Activated CD4-positive, alpha-beta T cell treated with anti-CD3 and anti-CD28 coated beads, Interleukin-2, amount 50 U/mL, for 1 hour (primary cell): ENCODE measurements around the gene ZSCAN23.
"Not testable (repeated sequence)": the region's sequence is repeated elsewhere in the genome, so short reads cannot be mapped to it uniquely, and the experiment has no call there.

Source experiments
- DNase-seq: peaks from one replicate; pipeline ENCODE4 v3.0.0-alpha.2; 2020

Gene ZSCAN23

GRCh38 chr6:28443112-28443773, at the start of gene ZSCAN23:
Gene ZSCAN23 (minus strand): TSS chr6:28443491. CDS start chr6:28436266, 7,225 bp downstream.
- peak; percentile 82 for DNase-seq

DNA sequence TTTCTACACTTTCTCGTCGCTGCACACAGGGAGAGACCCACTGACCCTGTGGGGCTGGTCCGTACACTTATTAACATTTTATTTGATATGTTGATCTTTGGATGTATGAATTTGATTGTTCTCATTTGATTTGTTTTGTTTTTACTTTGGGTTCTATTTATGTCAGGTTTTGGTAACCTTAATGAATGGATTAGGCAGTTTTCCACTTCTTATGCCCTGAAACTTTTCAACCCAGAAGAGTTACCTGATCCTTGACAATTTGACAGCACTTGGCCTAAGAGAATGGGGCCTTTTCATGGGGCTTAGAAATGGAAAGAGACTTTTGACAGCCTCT, 48.7 kb upstream of the ZSCAN23 start:
- no peak for DNase-seq

GRCh38 chr6:28490205-28490890, 47.1 kb upstream of the ZSCAN23 start:
- DNase-seq: no peak

- DNase-seq: peak; percentile 17
These were observed 46.3 kb upstream of the ZSCAN23 start for GRCh38 chr6:28489366-28490204.

- no peak for DNase-seq
These were observed 45.6 kb upstream of the ZSCAN23 start for GRCh38 chr6:28488916-28489365.

DNA sequence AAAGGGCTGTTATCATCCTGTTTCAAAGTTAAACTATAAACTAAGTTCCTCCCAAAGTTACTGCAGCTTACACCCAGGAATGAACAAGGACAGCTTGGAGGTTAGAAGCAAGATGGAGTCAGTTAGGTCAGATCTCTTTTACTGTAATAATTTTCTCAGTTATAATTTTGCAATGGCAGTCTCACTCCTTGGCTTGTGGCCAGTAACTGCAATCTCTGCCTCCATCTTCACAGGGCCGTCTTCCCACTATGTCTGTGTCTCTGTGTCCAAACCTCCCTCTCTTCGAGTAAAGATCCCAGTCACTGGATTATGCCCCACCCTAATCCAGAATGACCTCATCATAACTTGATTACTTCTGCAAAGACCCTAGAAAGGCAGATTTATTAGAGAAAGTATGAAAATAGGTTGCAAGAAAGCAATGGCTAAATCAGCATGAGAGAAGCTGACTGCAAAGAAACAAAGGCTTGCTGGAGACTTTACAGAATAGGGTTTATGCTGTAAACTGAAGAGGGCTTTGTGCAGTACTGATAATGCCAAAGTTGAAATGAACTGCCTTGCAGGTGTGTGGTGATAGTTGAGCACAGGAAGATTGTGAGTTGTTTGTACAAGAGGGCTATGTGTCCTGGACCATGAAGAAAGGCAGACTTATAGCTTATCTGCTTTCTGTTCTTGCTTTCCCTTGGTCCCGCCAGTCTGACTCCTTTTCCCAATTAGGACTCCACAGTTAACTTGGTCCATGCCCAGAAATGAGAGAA, 43.9 kb upstream of the ZSCAN23 start:
- no peak for DNase-seq

DNA sequence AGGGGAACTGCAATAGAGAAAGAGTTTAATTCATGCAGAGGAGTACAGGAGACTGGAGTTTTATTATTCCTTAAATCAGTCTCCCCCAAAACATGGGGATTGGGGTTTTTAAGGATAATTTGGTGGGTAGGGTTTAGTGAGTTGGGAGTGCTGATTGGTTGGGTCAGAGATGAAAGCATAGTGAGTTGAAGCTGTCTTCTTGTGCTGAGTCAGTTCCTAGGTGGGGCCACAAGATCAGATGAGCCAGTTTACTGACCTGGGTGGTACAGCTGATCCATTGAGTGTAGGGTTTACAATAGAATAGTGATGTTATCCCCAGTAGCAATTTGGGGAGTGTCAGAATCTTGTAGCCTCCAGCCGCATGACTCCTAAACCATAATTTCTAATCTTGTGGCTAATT, 43.2 kb upstream of the ZSCAN23 start:
- no peak for DNase-seq

- no peak for DNase-seq
These were observed 42.2 kb upstream of the ZSCAN23 start for GRCh38 chr6:28485482-28485881.

- no peak for DNase-seq
These were observed 37.1 kb upstream of the ZSCAN23 start for GRCh38 chr6:28480253-28480932.

- no peak for DNase-seq
These were observed 35.2 kb upstream of the ZSCAN23 start for GRCh38 chr6:28478518-28478917.

DNA sequence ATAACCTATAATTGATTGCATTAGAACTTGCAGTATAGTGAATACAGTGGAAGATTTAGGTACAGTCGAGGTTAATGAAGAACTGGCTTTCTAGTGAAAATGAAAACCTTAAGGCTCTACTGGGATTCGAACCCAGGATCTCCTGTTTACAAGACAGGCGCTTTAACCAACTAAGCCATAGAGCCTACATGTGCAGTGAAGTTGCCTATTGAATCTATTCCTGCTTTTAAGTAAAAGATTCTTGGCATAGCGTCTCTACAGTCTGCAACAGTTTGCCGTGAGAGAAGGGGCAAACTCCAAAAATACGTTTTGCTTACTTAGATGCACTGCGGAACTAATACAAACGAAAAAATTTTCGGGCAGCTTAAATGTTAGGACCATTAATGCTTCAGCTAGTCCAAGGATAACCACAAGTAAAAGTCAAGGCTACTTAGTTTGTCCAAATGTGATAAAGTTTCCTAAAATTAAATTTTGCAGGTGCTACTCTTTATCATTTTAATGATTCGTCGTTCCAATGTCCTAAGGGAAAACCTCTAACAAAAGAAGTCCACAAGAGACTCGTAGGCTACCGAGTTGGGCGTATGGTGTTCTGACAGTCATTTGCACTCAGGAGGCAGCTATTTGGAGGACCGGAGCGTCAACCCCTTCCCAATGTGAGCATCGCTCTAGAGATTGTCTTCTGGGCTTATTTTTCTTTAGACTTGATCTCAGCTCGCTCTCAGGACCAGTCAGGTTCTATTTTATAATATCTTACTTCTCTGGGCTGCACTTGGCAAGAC, 31.3 kb upstream of the ZSCAN23 start:
- no peak for DNase-seq

GRCh38 chr6:28469153-28469745, 26.0 kb upstream of the ZSCAN23 start:
- DNase-seq: not testable (repeated sequence)

- no peak for DNase-seq
These were observed 24.8 kb upstream of the ZSCAN23 start for GRCh38 chr6:28468056-28468455.

- DNase-seq: no peak
These were observed 19.1 kb upstream of the ZSCAN23 start for GRCh38 chr6:28462401-28462800.

- DNase-seq: no peak
These were observed 15.3 kb upstream of the ZSCAN23 start for GRCh38 chr6:28458568-28458967.

GRCh38 chr6:28449056-28449455, 5.8 kb upstream of the ZSCAN23 start:
- DNase-seq: no peak

GRCh38 chr6:28447512-28447906, 4.2 kb upstream of the ZSCAN23 start:
- not testable (repeated sequence) for DNase-seq

DNA sequence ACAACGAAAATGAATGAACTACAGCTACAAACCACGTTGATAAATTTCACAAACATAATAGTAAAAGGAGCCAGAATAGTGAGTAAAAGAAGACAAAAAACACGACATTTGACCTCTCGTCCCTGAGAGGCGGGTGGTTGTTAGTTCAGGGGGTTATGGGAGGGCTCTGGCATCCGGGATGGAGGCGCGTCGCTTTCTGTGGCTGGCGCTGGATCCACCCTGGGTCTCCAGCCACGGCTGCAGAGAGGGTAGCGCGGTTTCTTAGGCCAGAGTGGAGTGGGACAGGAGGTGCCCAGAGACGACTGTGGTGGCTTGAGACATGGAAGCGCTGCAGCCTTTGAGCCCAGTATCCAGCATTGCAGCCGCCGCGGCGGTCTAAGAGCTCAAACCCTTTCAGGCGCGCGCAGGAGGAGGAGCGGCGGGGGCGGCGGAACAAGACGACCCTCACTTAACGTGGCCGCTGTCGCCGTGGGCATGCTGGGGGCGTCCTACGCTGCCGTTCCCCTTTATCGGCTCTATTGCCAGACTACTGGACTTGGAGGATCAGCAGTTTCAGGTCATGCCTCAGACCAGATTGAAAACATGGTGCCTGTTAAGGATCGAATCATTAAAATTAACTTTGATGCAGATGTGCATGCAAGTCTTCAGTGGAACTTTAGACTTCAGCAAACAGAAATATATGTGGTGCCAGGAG, 3.7 kb upstream of the ZSCAN23 start:
- no peak for DNase-seq

GRCh38 chr6:28444759-28445158, 1.5 kb upstream of the ZSCAN23 start:
- DNase-seq: not testable (repeated sequence)

GRCh38 chr6:28442586-28442985, 705 bp downstream of the ZSCAN23 start:
- no peak for DNase-seq

DNA sequence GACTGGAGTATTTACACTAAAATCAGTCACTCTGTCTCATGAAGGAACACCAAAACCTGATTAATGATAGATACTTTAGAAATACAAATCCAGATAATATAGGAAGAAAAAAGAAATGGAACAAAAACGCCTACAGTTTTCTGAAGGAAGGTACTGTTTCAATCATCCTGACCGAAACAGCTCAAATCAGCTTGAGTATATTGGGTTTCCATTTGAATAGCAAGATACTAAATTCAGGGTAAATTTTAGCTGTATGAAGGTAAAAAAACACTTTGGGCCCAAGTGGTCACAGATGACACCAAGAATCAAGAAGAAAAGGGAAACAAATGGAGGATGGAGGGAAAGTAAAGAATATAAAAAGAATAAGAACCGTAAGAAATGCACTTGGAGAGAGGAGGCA, 6.9 kb downstream of the ZSCAN23 start:
- no peak for DNase-seq
